Activated T-cell treated with anti-CD3 and anti-CD28 coated beads for 24 hours (primary cell): Measurements from ENCODE around the gene MCU.

Source experiments
- DNase-seq: peaks from one replicate; pipeline ENCODE4 v3.0.0-alpha.2; 2020; ENCODE audit warnings: low read depth

The MCU gene

GRCh38 chr10:72846238-72846637 lies 154.3 kb downstream of the MCU start:
- DNase-seq, result no peak

GRCh38 chr10:72847681-72848080 lies 155.7 kb downstream of the MCU start:
- DNase-seq, result no peak

GRCh38 chr10:72850861-72851260 lies 158.9 kb downstream of the MCU start:
- DNase-seq, result no peak

GRCh38 chr10:72851509-72851908 lies 159.6 kb downstream of the MCU start:
- no peak for DNase-seq

- DNase-seq, result no peak
These were observed 160.6 kb downstream of the MCU start for GRCh38 chr10:72852508-72852907.

GRCh38 chr10:72855129-72855528 lies 163.2 kb downstream of the MCU start:
- DNase-seq, result no peak

GRCh38 chr10:72855790-72856189 lies 163.8 kb downstream of the MCU start:
- DNase-seq, result no peak

- no peak for DNase-seq
These were observed 166.1 kb downstream of the MCU start for GRCh38 chr10:72858067-72858466.

GRCh38 chr10:72862957-72863356 lies 171.0 kb downstream of the MCU start:
- no peak for DNase-seq

- no peak for DNase-seq
These were observed 183.5 kb downstream of the MCU start for GRCh38 chr10:72875250-72876055.

- DNase-seq, result no peak
These were observed 187.3 kb downstream of the MCU start for GRCh38 chr10:72879245-72879644.

- no peak for DNase-seq
These were observed 189.3 kb downstream of the MCU start for GRCh38 chr10:72881291-72881690.

GRCh38 chr10:72883861-72884260 lies 191.9 kb downstream of the MCU start:
- no peak for DNase-seq

GRCh38 chr10:72885953-72886352 lies 194.0 kb downstream of the MCU start:
- DNase-seq, result no peak

- DNase-seq, result no peak
These were observed 194.7 kb downstream of the MCU start for GRCh38 chr10:72886621-72887020.

- no peak for DNase-seq
These were observed 195.1 kb downstream of the MCU start for GRCh38 chr10:72887043-72887442.

- no peak for DNase-seq
These were observed 196.3 kb downstream of the MCU start for GRCh38 chr10:72888151-72888638.

GRCh38 chr10:72889391-72889831 lies 197.5 kb downstream of the MCU start:
- DNase-seq, result no peak

GRCh38 chr10:72890086-72890485 lies 198.1 kb downstream of the MCU start:
- DNase-seq, result no peak

GRCh38 chr10:72893136-72893798 lies 201.3 kb downstream of the MCU start, which contains the start of gene OIT3:
Gene OIT3 (plus strand): TSS chr10:72893739. CDS start chr10:72893799, 60 bp downstream.
- no peak for DNase-seq

- DNase-seq, result no peak
These were observed 203.4 kb downstream of the MCU start for GRCh38 chr10:72895236-72895850.

GRCh38 chr10:72898616-72899015 lies 206.7 kb downstream of the MCU start:
- no peak for DNase-seq

GRCh38 chr10:72899545-72899944 lies 207.6 kb downstream of the MCU start:
- DNase-seq, result no peak
